ENCODE measurements around the gene LCP2.
"Not testable (repeated sequence)": the region's sequence is repeated elsewhere in the genome, so short reads cannot be mapped to it uniquely, and the experiment has no call there.

Gene LCP2

GRCh38 chr5:170246126-170246870, 51.3 kb downstream of the LCP2 start:
- DNase-seq: no peak

- DNase-seq: not testable (repeated sequence)
Measured at GRCh38 chr5:170245436-170245835, 52.1 kb downstream of the LCP2 start.

DNA sequence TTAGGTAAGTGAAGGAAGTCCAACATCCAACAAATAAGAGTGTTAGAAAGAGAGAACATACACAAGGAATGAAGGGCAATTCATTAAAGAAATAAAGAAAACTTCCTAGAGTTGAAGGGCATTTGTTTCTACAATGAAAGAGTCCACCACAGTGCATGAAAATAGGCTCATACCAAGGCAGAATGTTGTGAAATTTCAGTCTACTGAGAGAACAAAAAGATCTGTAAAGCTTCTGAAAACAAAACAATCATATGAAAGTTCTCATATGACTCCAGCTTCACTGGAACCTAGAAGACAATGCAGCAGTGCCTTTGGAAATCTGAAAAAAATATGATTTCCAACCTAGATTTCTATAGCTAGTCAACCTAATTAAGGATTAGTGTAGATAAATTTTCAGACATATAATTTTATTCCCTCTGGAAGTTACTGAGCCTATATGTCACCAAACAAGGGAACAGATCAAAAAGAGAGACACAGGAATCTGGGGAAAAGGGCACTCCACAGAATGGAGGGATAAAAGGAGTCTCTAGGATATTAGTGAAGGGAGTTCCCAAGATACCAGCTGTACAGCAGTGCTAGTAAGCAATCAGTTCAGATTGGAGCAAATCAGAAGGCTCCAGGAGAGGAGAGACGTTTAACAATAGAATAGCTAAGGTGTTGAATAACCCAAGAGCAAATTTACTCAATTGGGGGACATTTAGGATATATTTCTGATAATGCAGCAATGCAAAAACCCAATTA, 59.0 kb downstream of the LCP2 start:
- DNase-seq: no peak

DNA sequence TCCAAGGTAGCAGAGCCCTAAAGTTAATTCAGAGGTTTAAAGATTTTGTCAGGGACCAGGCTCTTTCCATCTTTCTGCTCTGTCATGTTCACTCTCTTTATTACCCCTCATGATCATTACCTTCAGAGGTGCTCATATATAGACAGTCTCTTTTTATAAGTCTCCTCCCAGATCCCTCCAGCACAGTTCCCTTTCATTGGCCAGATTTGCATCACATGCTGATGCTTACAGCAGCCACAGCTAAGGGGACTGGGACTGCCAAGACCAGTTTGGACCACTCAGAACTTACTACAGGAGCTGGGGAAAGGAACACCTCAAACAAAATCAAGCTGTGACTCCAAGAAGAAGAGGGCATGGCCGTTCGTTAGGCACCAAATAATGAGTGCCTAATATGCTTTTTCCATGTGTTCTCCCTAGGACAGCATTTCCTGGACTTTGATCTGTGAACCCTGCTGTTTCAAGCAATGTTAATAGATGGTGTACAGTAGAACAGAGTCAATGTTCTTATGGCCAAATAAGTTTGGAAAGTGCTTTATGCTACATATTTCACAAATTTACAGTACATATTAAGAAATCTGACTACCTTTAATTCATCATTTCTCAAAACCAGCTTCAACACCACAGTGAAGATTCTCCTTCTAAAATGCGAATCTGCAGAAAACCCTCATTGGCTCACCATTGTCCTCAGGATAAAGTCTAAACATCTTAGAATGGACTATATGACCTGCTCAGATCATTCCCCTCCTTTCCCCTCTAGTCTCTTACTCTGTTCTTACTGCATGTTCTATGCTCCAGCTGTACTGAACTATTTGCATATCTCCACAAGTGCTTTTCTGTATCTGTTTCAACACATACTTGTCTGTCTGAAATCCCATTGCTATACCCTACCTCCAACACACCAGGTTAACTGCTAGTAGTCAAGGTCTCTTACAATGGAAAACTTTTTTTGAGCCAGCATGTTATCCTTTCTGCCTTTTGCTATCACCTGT, 61.4 kb downstream of the LCP2 start:
- no peak for DNase-seq

DNA sequence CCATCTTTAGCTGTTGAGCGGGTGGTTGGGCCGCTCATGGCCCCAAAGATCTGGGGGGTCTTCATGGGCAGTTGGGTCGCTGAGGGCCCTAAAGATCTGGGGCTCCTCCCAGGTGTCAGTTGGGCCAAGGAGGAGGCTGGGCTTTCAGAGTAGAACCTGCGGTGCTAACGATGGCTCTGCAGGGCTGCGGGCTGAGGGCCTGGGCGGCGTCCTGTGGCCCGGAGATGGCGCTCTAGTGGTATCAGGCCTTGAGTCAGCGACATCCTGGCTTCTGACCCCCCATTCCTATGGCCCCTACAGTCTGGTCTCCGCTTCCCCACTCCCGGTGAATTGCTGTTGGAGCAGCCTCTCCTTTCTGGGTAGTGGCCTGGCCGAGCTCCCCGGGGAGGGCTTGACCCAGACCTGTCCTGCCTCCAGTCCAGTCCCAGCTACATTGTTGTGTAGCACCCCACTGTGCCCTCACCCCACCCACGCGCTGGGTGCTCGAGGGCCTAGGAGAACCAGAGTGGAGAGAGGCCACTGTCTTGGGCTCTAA, 64.2 kb downstream of the LCP2 start:
- DNase-seq: no peak

DNA sequence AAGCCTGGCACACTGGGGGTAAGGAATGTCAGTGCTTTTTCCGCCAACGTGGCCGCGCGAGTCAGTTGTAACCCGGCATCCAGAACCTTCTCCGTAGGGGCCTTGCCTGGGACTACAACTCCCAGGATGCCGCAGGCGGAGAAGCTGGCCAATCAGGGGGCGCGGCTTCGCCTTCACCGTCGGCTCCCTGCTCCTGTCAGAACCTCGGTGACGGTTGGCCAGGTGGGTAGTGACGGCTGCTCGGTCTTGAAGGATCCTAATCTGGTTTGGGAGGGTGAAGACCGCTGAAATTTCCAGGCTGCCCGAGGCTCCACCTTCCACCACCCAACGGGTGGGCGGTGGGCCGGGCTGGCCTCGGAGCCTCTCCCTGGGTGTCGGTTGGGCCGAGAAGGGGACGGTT, 64.8 kb downstream of the LCP2 start, which contains the start of gene C5orf58:
TSS of gene C5orf58 (plus strand) at position 200 of the 400 bp plus-strand sequence. CDS start 1,992 bp downstream, outside the sequence.
- DNase-seq: no peak

GRCh38 chr5:170228762-170229435, 68.7 kb downstream of the LCP2 start:
- no peak for DNase-seq

DNA sequence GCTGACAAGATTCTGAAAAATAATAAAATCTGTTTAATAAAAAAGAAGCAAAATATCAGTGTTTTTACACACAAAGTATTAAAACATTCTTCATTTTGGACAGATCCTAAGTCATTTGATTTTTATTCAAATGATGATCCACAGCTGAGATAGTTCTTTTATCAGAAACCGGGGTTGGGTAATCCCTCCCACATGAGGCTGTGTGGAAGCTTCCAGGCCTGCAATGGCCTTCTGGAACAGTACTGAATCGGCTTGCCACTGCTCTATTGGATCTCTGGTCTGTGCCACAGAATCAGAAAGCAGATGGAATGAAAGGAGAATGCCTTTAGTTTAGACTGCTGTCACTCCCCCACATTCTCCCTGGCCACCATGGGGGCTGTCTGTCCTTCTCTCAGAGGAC, 70.9 kb downstream of the LCP2 start:
- no peak for DNase-seq

GRCh38 chr5:170226129-170226615, 71.4 kb downstream of the LCP2 start:
- no peak for DNase-seq

- DNase-seq: peak; percentile 17 to 52
Measured at GRCh38 chr5:170225326-170226128, 72.0 kb downstream of the LCP2 start.

DNA sequence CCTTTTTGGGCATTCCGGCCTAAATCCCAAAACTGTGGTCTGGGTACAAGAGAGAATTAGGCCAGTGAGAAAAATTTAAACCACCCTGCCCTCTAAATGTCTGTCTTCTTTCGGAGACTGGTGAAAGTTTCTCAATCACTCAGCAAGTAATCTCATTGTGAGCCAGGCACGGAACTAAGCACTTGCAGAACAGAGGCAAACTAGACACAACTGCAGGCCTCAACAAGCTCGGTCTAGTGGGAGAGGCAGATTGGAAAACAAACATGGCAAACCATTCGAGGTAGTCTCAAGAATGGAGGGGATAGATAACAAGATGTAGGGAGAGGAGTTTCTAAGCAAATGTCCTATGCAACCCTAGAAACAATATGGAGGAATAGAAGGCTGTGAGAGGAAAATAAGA, 73.7 kb downstream of the LCP2 start:
- no peak for DNase-seq

GRCh38 chr5:170223360-170223759, 74.2 kb downstream of the LCP2 start:
- DNase-seq: no peak

DNA sequence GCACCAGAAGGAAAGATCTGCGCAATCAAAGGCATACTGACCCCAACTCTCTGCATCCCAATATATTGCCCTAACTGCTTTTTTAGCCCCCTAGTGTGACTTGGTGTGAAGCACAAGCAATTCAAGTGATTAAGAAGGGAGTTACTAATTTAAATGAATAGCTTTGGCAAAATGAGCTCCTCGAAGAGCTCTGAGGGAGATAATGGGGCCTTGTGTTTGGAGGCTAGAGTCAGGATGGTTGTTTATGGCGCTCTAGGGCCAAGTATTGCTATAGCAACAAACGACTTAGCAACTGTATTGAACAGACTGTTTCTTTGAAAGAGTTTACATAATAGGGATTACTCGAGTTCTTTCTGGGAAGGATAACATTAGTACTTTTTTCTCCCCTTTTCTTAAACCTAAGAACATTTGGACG, 76.2 kb downstream of the LCP2 start:
- DNase-seq: no peak

- no peak for DNase-seq
Measured at GRCh38 chr5:170220191-170220590, 77.4 kb downstream of the LCP2 start.

DNA sequence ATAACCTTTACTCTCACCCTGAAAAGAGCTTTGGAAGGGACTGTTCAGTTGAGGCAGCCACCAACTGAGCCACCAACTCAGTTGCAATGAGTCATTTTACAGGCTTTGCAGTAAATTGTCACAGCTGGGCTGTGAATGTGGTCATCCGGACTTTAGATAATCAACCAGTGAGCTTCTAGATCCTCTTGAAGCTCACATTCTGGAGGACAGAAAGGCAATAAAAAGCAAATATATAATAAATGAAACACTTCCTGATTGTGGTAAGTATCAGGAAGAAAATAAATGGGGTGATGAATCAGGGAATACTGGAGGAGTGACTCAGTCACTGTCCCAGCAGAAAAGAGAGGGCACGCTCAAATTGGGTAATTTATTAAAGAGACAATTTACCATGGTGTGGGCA, 78.0 kb downstream of the LCP2 start:
- peak in 1 of 2 donors; percentile 22 for DNase-seq

DNA sequence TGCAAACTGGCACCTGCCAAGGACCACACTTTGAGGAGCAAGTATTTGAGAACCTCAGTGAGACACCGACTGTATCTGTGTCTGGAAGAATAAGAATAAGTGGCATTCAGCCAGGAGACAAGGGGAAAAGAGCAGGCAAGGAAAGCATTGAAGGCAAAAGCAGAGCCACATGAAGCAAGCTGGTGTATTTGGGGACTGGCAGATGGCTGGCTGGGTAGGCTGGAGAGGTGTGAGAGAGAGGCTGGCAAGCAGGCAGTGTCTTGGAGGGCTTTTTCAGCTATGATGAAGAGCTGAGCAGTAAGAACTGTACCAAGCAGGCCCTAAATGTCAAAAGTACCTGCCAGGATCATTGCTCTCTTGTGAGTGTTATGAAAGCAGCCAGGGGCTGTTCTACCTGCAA, 78.9 kb downstream of the LCP2 start:
- no peak for DNase-seq

DNA sequence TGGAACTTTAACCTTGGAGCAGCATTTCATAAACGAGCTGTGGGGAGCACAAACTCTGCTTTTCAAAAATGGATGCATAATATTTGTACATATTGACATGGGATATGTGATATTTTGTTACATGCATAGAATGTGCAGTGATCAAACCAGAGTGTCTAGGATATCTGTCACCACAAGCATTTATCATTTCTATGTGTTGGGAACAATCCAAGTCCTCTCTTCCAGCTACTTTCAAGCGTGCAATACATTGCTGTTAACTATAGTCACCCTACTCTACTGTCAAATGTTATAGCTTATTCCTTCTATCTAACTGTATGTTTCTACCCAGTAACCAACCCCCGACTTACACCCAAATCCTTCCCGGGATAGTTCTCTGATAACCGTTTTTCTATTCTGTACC, 79.7 kb downstream of the LCP2 start:
- DNase-seq: no peak

DNA sequence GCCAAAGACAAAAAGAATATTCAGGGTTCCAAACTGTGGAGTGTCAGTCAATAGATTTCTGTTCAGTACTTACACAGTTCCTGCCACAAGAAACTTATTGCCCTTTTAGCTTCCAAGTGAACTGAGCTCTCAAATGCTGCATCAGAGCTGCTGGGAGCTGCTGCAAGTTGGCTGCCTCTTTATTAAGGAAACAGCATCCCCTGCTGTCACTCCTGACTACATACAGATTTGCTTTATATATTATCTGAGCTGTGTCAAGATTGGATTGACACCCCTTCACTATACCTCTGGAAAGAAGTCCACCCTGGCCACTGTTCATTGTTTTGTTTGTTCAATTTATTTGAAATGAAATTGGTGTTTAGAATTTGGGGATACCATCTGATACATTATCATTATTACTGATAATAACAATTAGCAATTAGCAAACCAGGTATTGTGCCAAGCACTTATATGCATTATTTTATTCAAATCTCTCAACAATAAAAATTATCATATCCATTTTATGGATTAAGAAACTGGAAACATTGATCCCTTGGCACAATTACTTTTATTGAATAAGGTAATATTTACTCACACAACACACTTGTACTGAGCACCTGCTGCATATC, 81.2 kb downstream of the LCP2 start:
- DNase-seq: peak in 1 of 2 donors; percentile 8

- DNase-seq: no peak
Measured at GRCh38 chr5:170211575-170212334, 85.8 kb downstream of the LCP2 start.

DNA sequence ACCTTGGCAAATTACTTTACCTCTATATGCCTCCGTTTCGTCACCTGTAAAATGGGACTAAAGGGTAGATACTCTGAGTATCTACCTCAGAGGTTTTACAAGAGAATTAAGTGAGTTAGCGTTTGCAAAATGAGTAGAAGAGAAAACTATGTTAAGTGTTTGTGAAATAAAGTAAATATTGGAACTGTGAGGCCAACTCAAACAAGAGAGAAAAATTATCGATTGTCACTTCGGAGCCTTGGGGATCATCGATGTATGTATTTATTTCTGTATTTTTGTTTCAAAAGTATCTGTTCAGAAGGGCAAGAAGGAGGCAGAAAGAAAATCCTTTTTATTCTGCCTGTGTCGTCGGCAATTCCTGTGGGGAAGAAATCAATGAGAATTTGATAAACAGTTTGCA, 90.6 kb downstream of the LCP2 start:
- DNase-seq: no peak
